Measurements from ENCODE around the gene PLEKHA7. TPM values are rescaled to one million over a fixed set of nuclear protein-coding genes. Genes with fewer than 3 reads are reported as not detected.

The PLEKHA7 gene
- total RNA-seq, 2 experiments from 2014 or later: 6.4 to 8.4 TPM

GRCh38 chr11:16815047-16815767 is 199.0 kb downstream of the PLEKHA7 start:
- CTCF ChIA-PET: interaction anchor here (1.5 to 2.3 kb wide), 2 partner anchors 9 to 248 kb away, joined by 5 read pairs; no protein-coding TSS in a partner anchor

GRCh38 chr11:16814410-16815046 is 199.7 kb downstream of the PLEKHA7 start:
- DNase-seq (no peak), ATAC-seq (no peak)
- Mint-ChIP-seq H3K4me1 (no peaks in the 10 kb centered on the region), H3K9me3 (ENCODE audit: low read depth) (no peaks in the 10 kb centered on the region), H3K27ac (no peak overlapping the region), H3K27me3 (no peaks in the 10 kb centered on the region), H3K36me3 (ENCODE audit: low read depth) (no peaks in the 10 kb centered on the region), H3K4me3 (no peak overlapping the region)
- intact Hi-C loops (cut with DNase I, micrococcal nuclease): no loop called here
- POLR2A ChIA-PET: no interaction called here
- CTCF ChIA-PET: interaction anchor here (1.7 to 2.3 kb wide), 2 partner anchors 9 to 26 kb away, joined by 5 to 8 read pairs; no protein-coding TSS in a partner anchor

More at GRCh38 chr11:16815047-16815767, 199.0 kb downstream of the PLEKHA7 start:
- no peaks in the 10 kb centered on the region for H3K4me1 Mint-ChIP-seq
- DNase-seq (no peak), ATAC-seq (no peak)
- no peaks in the 10 kb centered on the region for H3K36me3 Mint-ChIP-seq (ENCODE audit: low read depth)
- no peak overlapping the region for H3K27ac Mint-ChIP-seq
- H3K4me3 Mint-ChIP-seq: no peak overlapping the region
- no peaks in the 10 kb centered on the region for H3K9me3 Mint-ChIP-seq (ENCODE audit: low read depth)
- POLR2A ChIA-PET: interaction anchor here (0.7 kb wide), 1 partner anchor 41 kb away, joined by 3 read pairs; no protein-coding TSS in a partner anchor
- H3K27me3 Mint-ChIP-seq: no peaks in the 10 kb centered on the region
- intact Hi-C loops (cut with DNase I, micrococcal nuclease): no loop called here

GRCh38 chr11:16813126-16813525 is 201.1 kb downstream of the PLEKHA7 start:
- Mint-ChIP-seq H3K27ac (no peak overlapping the region), H3K36me3 (ENCODE audit: low read depth) (no peaks in the 10 kb centered on the region), H3K4me3 (no peak overlapping the region), H3K4me1 (no peaks in the 10 kb centered on the region), H3K27me3 (no peaks in the 10 kb centered on the region), H3K9me3 (ENCODE audit: low read depth) (no peaks in the 10 kb centered on the region)
- intact Hi-C loops (cut with DNase I, micrococcal nuclease): no loop called here
- no peak for DNase-seq
- ChIA-PET CTCF (interaction anchor here (1.2 to 2.3 kb wide), 4 partner anchors 7 to 27 kb away, joined by 3 to 8 read pairs (median 4); no protein-coding TSS in a partner anchor), POLR2A (no interaction called here)
- no peak for ATAC-seq

- intact Hi-C loops (cut with DNase I, micrococcal nuclease): no loop called here
- no peaks in the 10 kb centered on the region for H3K27me3 Mint-ChIP-seq
- H3K27ac Mint-ChIP-seq: no peak overlapping the region
- no peaks in the 10 kb centered on the region for H3K36me3 Mint-ChIP-seq (ENCODE audit: low read depth)
- H3K4me1 Mint-ChIP-seq: no peaks in the 10 kb centered on the region
- ChIA-PET CTCF (interaction anchor here (1.2 to 4.2 kb wide), 3 partner anchors 8 to 26 kb away, joined by 3 to 23 read pairs (median 3); no protein-coding TSS in a partner anchor), POLR2A (no interaction called here)
- DNase-seq (no peak), ATAC-seq (no peak)
- no peaks in the 10 kb centered on the region for H3K9me3 Mint-ChIP-seq (ENCODE audit: low read depth)
- no peak overlapping the region for H3K4me3 Mint-ChIP-seq
Observed at GRCh38 chr11:16812274-16812673, 201.9 kb downstream of the PLEKHA7 start.

GRCh38 chr11:16811136-16812020 is 202.8 kb downstream of the PLEKHA7 start:
- no peak overlapping the region for H3K27ac Mint-ChIP-seq

GRCh38 chr11:16809886-16810668 is 204.1 kb downstream of the PLEKHA7 start:
- intact Hi-C loops (cut with DNase I, micrococcal nuclease): no loop called here
- Mint-ChIP-seq H3K27ac (no peak overlapping the region), H3K36me3 (ENCODE audit: low read depth) (no peaks in the 10 kb centered on the region), H3K4me1 (no peaks in the 10 kb centered on the region), H3K27me3 (no peaks in the 10 kb centered on the region), H3K4me3 (no peak overlapping the region), H3K9me3 (ENCODE audit: low read depth) (no peaks in the 10 kb centered on the region)
- ATAC-seq: no peak
- DNase-seq: no peak
- POLR2A ChIA-PET: no interaction called here
- CTCF ChIA-PET: interaction anchor here (0.5 to 4.2 kb wide), 5 partner anchors 10 to 253 kb away, joined by 3 to 23 read pairs (median 4); no protein-coding TSS in a partner anchor

More at GRCh38 chr11:16811136-16812020, 202.8 kb downstream of the PLEKHA7 start:
- CTCF ChIA-PET: interaction anchor here (0.6 to 4.2 kb wide), 5 partner anchors 9 to 577 kb away, joined by 3 to 23 read pairs (median 3); partner anchors contain the start of gene KCNJ11
- DNase-seq: no peak
- no peaks in the 10 kb centered on the region for H3K4me1 Mint-ChIP-seq
- intact Hi-C loops (cut with DNase I, micrococcal nuclease): no loop called here
- POLR2A ChIA-PET: no interaction called here
- no peaks in the 10 kb centered on the region for H3K36me3 Mint-ChIP-seq (ENCODE audit: low read depth)
- H3K27me3 Mint-ChIP-seq: no peaks in the 10 kb centered on the region
- no peaks in the 10 kb centered on the region for H3K9me3 Mint-ChIP-seq (ENCODE audit: low read depth)
- no peak for ATAC-seq
- no peak overlapping the region for H3K4me3 Mint-ChIP-seq

- Mint-ChIP-seq H3K4me3 (no peak overlapping the region), H3K4me1 (no peaks in the 10 kb centered on the region), H3K27me3 (no peaks in the 10 kb centered on the region), H3K9me3 (ENCODE audit: low read depth) (no peaks in the 10 kb centered on the region), H3K36me3 (ENCODE audit: low read depth) (no peaks in the 10 kb centered on the region), H3K27ac (no peak overlapping the region)
- ChIA-PET POLR2A (no interaction called here), CTCF (interaction anchor here (1.0 kb wide), 1 partner anchor 13 kb away, joined by 3 read pairs; no protein-coding TSS in a partner anchor)
- intact Hi-C loops (cut with DNase I, micrococcal nuclease): no loop called here
- ATAC-seq (no peak), DNase-seq (no peak)
Observed at GRCh38 chr11:16807306-16807705, 206.9 kb downstream of the PLEKHA7 start.

GRCh38 chr11:16806791-16807190 is 207.4 kb downstream of the PLEKHA7 start:
- Mint-ChIP-seq H3K4me1 (no peaks in the 10 kb centered on the region), H3K27ac (no peak overlapping the region), H3K4me3 (no peak overlapping the region), H3K27me3 (no peaks in the 10 kb centered on the region), H3K9me3 (ENCODE audit: low read depth) (no peaks in the 10 kb centered on the region), H3K36me3 (ENCODE audit: low read depth) (no peaks in the 10 kb centered on the region)
- intact Hi-C loops (cut with DNase I, micrococcal nuclease): no loop called here
- POLR2A ChIA-PET: no interaction called here
- CTCF ChIA-PET: interaction anchor here (0.9 to 1.0 kb wide), 2 partner anchors 14 to 21 kb away, joined by 3 to 4 read pairs; no protein-coding TSS in a partner anchor
- DNase-seq (no peak), ATAC-seq (no peak)

GRCh38 chr11:16805938-16806337 is 208.3 kb downstream of the PLEKHA7 start:
- POLR2A ChIA-PET: no interaction called here
- no peaks in the 10 kb centered on the region for H3K27me3 Mint-ChIP-seq
- no peak overlapping the region for H3K4me3 Mint-ChIP-seq
- CTCF ChIA-PET: interaction anchor here (0.5 to 1.3 kb wide), 4 partner anchors 9 to 1871 kb away, joined by 3 to 5 read pairs (median 4); no protein-coding TSS in a partner anchor
- no peaks in the 10 kb centered on the region for H3K9me3 Mint-ChIP-seq (ENCODE audit: low read depth)
- no peaks in the 10 kb centered on the region for H3K4me1 Mint-ChIP-seq
- DNase-seq (no peak), ATAC-seq (no peak)
- H3K36me3 Mint-ChIP-seq (ENCODE audit: low read depth): no peaks in the 10 kb centered on the region
- intact Hi-C loops (cut with DNase I, micrococcal nuclease): no loop called here
- no peak overlapping the region for H3K27ac Mint-ChIP-seq

GRCh38 chr11:16804104-16804947 is 209.9 kb downstream of the PLEKHA7 start:
- no peaks in the 10 kb centered on the region for H3K27me3 Mint-ChIP-seq
- ChIA-PET POLR2A (no interaction called here), CTCF (interaction anchor here (0.6 to 1.1 kb wide), 2 partner anchors 16 to 199 kb away, joined by 3 to 4 read pairs; no protein-coding TSS in a partner anchor)
- intact Hi-C loops (cut with DNase I, micrococcal nuclease): no loop called here
- no peaks in the 10 kb centered on the region for H3K9me3 Mint-ChIP-seq (ENCODE audit: low read depth)
- H3K4me3 Mint-ChIP-seq: no peak overlapping the region
- ATAC-seq (no peak), DNase-seq (no peak)
- H3K4me1 Mint-ChIP-seq: no peaks in the 10 kb centered on the region
- H3K36me3 Mint-ChIP-seq (ENCODE audit: low read depth): no peaks in the 10 kb centered on the region
- H3K27ac Mint-ChIP-seq: no peak overlapping the region

Data from activated CD4-positive, alpha-beta T cell treated with anti-CD3 and anti-CD28 coated beads for 36 hours (primary cell).